H1 (cell line): Measurements from ENCODE around the gene MAGI1. TPM values are rescaled to one million over a fixed set of nuclear protein-coding genes. Genes with fewer than 3 reads are reported as not detected.

Experiments
- NRF1 ChIP-seq: IDR thresholded peaks from 2 replicates; pipeline ENCODE4 v1.6.1; 2011; ENCODE audit warnings: mild to moderate bottlenecking, low read depth, low read length, improper control_type of control experiment
- RXRA ChIP-seq: IDR thresholded peaks from 2 replicates; pipeline ENCODE4 v1.6.1; 2011; ENCODE audit warnings: low read depth, mild to moderate bottlenecking, low read length, moderate library complexity; ENCODE audit not compliant: insufficient read depth
- SIN3A ChIP-seq, 2 experiments: IDR thresholded peaks in 1 of 2; conservative IDR thresholded peaks in 1 of 2; 2 replicates each; pipeline ENCODE4 v1.6.1; 2011 to 2012; ENCODE audit warnings: low read length in 2 of 2, improper control_type of control experiment in 1 of 2, low read depth in 1 of 2, mild to moderate bottlenecking in 1 of 2
- polyA plus RNA-seq, 7 experiments: library from polyadenylated mRNA; depleted of rRNA in 3 of 7; stranded (reverse) in 5 of 7; unstranded in 2 of 7; fragments of >200 nt in 5 of 7; fragments of 200-250 nt in 2 of 7; gene quantifications; 1 replicate in 5 of 7; 2 replicates in 1 of 7; 4 replicates in 1 of 7; pipeline versions ENCODE4 v1.2.1 to v1.2.3, GENCODE V29; 2011 to 2013; ENCODE audit warnings: missing spikeins in 2 of 7, mixed read lengths in 2 of 7
- total RNA-seq: library from RNA; stranded (reverse); fragmentation: NEBNext Ultra II Directional; extraction: Animal tissue kit (Norgen Biotek cat#: 25700); gene quantifications from 2 replicates; pipeline ENCODE4 v1.2.1, GENCODE V29; 2021

The MAGI1 gene
- total and polyA plus RNA-seq, 2 of the 8 experiments (the other 6 are each of a cell fraction or from before 2014, with no cell fraction given) = 19.8 to 78.0 TPM

DNA sequence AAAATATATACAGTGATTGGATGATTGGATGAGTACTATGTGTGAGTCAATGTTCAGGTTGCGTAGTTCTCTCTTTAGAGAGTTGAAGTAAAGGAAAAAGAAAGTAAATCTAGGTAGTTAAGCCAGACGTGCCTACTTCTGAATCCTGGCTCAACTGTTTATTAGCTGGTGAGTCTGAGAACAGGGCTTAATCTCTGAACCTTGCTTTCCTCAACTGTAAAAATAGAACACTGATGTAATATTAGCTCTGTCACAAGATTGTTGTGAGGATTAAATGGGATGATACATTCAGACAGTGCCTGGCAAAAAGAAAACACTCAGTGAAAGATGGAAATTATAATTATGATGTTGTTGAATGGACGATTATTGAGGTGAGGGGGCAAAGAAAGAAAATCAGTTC, 413.4 kb downstream of the MAGI1 start (continued):
- no peak for TF ChIP-seq RXRA
- TF ChIP-seq NRF1 = no peak
- no peak for TF ChIP-seq SIN3A (conservative IDR thresholded peaks at IDR 0.05 in 1 of 2, IDR thresholded peaks at IDR 0.05 in 1 of 2; ENCODE audit: low read depth in 1 of 2, low read length in 2 of 2)
